GM12801 (cell line): Measurements from ENCODE around the gene ZNF664.

Experiments used
- TF ChIP-seq, protein P1 (sequence below): IDR thresholded peaks from one replicate; pipeline ENCODE4 v1.5.1; 2011; ENCODE audit warnings: control low read depth; ENCODE audit not compliant: insufficient read length; ENCODE audit errors: extremely low read depth

Gene ZNF664

DNA sequence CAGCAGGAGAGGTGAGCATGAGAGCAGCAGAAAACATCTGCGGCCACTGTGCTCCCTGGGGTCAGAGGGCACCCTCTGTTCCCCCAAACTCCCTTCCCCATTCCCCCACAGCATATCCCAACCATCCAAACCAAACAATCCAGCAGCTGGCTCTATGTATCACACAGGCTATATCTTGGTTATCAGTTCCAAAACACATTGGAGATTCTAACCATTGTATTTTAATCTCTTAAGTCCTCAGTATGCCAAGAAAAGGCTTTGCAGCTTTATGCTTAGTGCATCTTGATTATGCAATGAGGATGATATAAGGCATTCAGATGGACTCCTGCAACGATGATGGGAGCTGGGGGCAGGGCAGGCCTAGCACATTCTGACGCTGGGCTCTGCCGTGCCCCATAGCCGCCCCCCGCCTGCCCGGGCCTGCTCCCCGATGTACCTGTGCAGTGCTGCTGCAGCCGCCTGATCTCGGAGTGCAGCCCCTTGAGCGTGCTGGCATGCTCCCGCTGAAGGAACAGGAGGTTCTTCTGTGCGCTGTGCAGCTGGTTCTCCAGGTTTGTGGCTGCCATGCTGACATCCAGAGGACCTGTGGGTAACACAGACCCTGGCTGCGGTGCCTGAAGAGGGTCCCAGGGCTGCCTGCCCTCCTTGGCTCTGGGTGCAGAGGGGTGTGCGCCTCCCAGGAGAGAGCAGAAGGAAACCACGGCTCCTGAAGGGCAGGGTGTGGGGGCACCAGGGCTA lies 29.9 kb upstream of the ZNF664 start:
- TF ChIP-seq, protein P1, sequence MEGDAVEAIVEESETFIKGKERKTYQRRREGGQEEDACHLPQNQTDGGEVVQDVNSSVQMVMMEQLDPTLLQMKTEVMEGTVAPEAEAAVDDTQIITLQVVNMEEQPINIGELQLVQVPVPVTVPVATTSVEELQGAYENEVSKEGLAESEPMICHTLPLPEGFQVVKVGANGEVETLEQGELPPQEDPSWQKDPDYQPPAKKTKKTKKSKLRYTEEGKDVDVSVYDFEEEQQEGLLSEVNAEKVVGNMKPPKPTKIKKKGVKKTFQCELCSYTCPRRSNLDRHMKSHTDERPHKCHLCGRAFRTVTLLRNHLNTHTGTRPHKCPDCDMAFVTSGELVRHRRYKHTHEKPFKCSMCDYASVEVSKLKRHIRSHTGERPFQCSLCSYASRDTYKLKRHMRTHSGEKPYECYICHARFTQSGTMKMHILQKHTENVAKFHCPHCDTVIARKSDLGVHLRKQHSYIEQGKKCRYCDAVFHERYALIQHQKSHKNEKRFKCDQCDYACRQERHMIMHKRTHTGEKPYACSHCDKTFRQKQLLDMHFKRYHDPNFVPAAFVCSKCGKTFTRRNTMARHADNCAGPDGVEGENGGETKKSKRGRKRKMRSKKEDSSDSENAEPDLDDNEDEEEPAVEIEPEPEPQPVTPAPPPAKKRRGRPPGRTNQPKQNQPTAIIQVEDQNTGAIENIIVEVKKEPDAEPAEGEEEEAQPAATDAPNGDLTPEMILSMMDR: no peak

DNA sequence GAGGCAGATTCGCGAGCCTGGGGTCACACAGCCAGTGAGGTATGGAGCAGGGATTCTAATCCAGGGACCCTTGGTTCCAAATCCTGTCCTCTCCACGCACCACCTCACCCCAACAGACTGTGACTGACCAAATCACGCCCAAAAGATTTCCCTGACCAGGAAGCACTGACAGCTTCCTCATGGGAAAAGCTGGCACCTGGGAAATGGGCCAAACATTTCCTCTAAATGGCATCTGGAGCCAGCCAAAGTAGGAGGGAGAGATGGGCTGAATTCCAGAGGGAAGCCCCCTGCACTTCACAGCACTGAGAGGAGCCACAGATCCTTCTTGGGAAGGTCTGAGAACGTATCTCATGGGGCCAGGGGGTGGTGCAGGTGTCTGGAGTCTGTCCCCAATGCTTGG lies 29.2 kb upstream of the ZNF664 start:
- TF ChIP-seq, protein P1: no peak

DNA sequence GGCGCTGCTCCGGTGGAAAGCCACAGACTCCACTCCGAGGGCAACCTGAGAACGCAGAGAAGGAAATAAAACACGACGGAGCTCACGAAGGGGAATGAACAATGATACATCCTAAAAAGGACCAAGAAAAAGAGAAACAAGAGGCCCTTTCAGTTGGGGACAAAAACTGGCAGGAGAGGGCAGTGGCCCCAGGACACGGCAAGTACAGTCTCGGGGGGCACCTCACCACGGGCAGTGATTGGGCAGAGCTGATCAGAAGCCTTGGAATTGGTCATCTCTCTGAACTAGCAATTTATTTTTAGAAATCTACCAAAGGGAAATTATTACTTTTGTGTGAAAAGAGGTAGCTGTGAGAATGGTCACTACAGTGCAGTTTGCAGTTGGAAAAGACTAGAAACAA lies 28.3 kb upstream of the ZNF664 start:
- TF ChIP-seq, protein P1: no peak

DNA sequence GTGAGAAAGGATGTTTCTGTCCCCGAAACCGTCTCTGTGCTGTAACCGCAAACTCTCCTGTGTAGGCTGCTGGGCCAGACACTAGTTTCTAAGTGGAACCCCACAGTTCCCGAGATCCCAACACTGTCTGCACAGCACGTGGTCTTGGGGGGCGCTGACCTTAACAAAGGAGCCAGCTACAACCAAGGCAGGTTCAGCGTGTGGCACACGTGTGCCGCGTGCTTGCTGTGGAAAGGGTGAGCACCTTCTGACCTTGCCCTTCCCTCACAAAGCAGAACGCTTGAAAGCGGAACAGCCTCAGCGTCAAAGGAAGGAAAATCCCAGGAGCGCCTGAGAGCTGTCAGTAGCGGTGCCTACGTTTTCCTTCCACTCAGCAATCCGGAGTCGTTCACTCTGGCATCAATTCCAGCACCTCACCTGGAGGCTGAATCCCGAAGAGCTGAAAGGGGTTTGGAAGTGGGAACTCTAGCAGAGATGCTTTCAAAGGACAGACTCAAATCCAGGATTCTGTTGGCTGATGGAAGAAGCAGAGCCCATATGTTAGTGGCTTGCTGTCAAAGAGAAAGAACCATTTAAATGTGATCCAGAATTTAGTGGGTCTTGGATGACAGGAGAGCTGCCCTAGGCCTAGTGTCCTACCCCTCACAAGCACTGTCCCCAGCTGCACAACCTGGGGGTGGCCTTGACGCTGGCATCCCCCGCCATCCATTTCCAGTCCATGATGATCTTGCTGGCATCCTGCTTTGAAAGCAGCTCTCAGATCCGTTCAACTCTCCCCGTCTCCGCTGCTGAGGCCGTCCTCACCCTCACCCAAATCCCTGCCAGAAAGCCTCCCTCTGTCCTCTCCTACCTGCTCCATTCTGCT lies 27.5 kb upstream of the ZNF664 start:
- TF ChIP-seq, protein P1: no peak

DNA sequence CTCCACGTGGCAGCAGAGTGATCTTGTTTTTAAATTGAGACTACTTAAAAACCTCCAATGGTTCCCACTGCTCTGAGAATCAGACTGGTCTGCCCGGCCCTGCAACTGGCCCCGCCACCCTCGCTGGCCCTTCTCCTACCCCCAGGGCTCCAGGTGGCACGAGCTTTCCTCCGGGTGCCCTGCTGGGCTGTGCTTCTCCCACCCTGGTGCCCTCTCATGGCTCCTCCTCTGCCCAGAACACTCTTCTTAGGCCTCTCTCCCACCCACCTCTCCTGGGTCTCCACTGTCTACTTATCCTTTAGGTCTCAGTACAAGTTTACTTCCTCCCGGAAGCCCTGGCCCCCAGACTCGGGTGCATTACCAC lies 26.9 kb upstream of the ZNF664 start:
- TF ChIP-seq, protein P1: no peak

DNA sequence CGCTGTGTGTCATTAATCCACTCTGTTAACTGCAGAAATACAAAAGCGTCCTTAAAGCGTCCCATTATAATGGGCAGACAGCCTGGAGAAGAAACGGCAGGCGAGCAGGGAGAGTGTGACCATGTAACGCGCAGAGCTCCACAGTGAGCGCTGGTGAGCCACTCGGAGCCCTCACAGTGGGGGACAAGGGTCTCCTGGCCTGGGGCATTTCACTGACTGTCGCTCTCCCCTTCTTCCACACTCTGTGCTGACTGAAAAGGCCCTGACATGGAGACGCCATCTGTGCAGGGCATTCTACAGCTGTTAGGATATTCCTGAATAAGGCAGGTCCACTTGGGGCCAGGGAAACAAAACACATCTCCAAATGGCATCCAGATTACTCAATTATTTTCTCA lies 24.6 kb upstream of the ZNF664 start:
- TF ChIP-seq, protein P1: no peak

DNA sequence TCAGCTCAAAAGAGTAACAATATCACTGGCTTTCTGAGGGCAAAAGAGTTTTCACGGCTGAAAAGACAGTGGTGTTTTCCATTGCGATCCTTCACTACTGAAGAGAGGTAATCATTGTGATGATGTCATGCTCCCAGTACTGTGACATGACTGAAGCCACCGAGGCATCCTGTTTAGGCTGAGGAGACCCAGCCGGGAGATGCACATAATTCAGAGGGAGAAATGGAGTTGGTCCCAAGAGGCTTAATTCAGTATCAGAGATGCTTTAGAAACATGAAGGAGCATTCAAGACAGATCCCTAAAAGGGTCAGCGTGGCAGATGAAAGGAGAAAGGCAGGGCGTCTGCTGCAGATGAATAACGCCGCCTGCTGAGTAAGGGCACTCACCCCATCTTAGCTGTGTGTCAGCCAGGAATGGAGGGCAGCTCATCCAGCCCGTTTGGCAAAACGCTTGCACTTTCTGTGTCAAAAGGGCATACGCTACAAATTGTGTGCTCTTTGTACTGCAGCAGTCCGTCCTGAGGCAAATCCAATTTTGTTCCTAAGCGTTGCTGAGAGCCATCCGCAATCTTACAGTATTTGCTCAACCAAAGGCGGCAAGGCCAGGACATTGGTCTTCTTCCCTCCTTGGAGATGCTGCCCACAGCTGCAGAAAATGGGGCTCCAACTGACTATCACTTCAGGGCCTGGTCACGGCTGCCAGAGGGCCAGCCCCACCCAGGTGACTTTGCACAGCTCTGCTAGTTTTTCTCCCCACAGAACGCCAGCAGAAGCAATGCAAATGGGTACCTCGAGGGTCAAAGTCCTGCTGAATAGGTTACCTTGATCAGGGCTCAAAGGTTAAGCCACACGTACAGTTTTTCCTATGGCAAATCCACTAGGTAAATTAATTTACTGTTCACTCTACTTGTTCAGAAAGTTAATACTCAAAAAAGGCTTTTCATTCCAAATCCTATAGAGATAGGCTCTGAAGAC lies 23.9 kb upstream of the ZNF664 start:
- TF ChIP-seq, protein P1: no peak
